ENCODE results near the gene TSEN54.

Gene TSEN54

GRCh38 chr17:75547091-75547490 lies 30.8 kb downstream of the TSEN54 start:
- DNase-seq = no peak

DNA sequence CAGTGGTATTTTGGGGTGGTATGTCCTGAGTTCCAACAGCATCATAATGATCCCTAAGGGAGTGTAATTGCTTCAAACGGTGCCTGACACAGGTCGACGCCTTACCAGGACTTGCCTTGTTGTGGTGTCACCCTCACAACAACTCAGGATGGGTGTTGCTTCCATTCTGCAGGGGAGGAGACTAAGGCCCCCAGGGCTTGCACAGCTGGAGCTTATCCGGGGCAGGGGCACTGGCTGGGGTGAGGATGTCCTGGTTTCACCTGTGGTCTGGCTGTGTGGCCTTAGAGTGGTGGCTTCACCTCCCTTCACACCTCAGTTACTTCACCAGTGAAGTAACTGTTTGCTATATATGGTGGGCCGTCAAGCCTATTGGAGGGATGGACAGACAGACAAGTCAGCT lies 32.5 kb downstream of the TSEN54 start:
- DNase-seq = no peak

DNA sequence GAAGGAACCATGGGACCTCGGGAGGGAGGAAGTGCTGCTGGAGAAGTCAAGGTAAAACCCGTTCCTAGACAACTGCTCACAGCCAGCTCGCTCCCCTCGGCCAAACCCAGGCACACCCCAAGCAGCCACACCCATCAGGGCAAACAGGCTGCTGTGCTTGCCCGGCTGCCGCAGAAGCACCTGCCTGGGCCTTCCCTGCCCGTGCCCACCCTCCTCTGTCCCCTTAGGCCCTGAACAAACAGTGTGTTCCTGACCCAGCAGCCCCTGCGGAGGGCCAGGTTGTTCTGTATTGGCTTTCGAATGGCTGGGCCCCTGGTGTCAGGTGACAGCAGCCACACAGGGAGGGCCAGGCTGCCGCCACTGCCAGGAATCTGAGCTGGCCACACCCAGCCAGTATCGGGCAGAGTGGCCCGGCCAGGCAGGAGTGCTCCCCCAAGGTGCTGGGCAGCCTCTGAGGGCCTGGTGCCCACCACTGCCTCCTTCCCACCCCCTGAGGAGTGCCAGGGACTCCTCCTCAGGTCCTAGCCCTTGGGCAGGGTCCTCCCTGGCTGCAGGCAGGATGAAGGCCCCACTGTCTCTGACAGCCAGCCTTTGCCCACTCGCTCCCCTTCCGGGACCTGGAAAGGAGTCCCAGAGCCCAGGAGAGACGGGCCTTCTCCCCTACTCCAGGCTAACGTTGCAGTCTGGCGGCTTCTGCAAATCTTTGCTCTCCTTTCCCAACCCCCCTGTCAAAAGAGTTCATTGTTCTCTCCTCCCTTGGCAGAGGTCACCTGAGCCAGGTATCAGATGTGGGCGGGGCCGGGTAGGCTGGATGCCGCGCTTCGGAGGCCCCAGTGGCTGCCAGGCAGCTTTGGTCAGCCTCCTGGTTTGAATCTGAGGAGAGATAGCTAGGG lies 33.2 kb downstream of the TSEN54 start:
- no peak for DNase-seq

DNA sequence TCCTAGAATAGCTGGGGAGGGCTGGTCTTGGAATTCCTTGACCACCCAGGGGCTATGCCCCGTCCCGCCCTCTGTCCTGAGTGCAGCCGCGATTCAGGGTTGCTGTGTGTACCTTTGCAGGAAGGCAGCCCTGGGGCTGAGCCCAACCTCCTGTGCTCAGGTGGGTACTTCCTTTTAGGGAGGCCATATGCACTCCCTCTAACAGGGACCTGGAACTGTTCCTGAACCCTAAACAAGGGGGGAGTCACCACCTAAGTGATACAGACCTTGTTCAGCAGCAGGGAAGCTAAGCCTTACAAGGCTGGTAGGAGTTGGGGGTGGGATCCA lies 33.8 kb downstream of the TSEN54 start:
- DNase-seq = no peak

- DNase-seq = no peak
Measured at GRCh38 chr17:75551266-75551665, 34.9 kb downstream of the TSEN54 start.

GRCh38 chr17:75552425-75553294 lies 36.3 kb downstream of the TSEN54 start:
- DNase-seq = no peak

DNA sequence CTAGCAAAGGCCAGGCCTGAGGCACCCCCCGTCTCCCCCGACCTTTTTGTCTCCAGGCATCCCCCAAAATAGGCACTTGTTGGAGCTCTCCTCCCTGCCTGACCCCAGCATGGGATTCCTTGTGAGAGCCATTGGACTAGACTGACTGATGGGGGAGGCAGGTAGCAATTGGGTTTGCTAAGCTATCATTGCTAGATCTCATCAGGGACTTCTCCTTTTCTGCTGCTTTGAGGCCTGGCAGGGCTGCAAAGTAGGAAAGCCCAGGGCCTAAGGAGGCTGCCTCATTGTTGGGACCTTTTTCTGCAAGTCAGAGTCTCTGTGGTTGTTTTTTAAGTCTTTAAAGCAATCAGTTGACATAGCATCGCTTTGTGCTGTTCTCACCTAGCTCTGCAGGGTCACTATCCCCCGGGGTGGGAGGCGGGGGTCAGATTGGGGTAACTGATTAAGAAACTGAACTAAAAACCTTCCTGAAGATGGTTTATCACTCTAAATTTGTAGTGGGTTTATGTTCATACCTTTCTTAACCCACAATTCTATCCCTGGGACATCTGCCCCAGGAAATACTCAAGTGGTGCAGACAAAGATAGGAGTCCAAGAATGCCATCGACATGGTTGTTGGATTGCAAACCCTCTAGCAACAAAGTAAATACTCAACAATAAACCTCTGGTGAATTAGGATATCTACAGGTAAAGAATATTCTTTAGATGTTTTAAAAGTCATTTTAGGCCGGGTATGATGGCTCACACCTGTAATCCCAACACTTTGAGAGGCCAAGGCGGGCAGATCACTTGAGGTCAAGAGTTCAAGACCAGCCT lies 37.2 kb downstream of the TSEN54 start:
- DNase-seq = no peak

GRCh38 chr17:75555679-75556153 lies 39.4 kb downstream of the TSEN54 start:
- DNase-seq = no peak

- DNase-seq = no peak
Measured at GRCh38 chr17:75557075-75557851, 40.9 kb downstream of the TSEN54 start.

DNA sequence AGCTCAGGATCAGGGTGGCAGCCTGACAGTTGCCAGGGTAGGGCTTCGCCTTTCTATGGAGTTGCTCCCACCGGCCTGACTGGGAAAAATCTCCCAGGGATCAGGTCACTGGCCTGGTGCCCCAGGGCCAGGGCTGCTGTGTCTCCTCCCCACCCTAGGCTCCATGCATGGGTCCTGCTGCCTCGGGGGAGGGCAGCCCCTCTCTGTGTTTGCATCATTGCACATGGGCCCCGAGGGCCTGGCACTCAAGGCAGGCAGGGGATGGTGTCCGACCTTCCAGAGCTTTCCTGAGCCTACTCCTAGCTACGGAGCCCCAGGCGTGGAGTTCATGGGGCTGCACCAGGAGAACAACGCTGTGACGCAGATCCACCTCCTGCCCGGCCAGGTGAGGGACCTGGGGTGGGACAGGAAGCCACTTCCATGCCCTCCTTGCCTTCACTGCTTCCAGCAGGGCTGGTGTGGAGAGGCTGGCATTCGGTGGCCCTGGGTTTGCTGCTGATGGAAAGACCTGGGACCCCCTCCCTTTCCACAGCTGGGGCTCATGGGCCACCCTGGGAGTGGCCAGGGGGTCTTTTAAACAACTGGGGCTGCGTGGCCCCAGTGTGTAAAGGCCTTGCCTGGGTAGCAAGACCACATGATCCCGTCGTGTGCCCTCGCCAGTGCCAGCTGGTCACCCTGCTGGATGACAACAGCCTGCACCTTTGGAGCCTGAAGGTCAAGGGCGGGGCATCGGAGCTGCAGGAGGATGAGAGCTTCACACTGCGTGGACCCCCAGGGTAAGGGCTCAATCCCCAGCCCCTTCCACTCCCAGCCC lies 41.7 kb downstream of the TSEN54 start:
- DNase-seq = no peak

DNA sequence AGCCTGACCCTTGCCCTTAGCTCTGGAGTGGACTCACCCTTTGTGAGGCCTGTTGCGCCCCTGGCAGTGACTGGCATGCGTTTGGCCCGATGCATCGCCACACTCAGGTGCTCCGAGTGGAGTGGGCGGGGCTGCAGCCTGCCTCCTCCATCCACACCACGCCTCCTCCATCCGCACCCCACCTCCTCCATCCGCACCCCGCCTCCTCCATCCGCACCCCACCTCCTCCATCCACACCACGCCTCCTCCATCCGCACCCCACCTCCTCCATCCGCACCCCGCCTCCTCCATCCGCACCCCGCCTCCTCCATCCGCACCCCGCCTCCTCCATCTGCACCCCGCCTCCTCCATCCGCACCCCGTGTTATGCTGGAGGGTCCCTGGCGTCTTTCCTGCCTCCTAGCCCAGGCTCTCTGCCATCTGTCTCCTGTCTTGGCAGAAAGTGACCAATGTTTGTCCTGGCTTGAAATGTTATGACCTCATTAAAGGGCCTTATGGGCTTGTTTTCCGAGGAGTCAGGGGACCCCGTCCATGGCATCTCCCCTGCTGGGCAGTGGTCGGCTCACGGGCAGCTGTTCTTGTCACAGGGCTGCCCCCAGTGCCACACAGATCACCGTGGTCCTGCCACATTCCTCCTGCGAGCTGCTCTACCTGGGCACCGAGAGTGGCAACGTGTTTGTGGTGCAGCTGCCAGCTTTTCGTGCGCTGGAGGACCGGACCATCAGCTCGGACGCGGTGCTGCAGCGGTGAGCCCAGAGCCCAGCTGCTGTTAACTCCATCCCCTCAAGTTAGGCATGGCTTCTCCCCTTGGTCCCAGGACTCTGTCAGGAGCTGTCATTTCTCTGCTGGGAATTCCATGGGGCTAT lies 42.6 kb downstream of the TSEN54 start:
- DNase-seq = no peak

GRCh38 chr17:75559958-75560533 lies 43.7 kb downstream of the TSEN54 start:
- DNase-seq = no peak

DNA sequence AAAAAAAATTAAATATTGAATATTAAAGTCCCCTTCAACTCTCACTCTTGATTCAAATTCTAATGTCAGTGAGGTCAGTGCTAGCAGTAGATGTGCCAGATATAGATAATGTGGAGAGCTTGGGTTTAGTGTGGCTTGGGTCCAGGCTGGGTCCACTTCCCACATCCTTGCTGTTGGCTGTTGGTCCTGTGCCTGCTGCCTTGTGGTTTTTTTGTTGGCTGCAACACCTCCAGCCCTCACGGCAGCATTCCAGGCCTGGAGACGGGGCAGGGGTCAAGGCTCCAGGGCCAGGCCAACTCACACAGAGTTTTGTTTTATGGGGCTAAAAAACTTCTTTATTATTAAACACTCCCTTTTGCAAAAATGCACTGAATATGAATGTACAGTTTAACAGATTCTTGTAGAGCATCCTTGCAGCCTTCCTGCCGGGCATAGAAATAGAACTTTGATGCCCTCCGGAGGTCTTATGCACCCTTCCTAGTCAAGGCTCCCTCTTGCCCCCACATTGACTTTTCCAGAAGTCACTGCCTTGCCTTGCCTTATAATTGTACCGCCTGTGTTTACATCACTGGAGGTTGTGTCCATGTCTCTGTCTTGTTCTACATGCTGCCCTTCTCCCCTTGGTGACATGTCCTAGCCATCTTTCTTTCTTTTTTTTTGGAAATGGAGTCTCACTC lies 45.7 kb downstream of the TSEN54 start:
- no peak for DNase-seq

- no peak for DNase-seq
Measured at GRCh38 chr17:75563063-75563758, 46.9 kb downstream of the TSEN54 start.

DNA sequence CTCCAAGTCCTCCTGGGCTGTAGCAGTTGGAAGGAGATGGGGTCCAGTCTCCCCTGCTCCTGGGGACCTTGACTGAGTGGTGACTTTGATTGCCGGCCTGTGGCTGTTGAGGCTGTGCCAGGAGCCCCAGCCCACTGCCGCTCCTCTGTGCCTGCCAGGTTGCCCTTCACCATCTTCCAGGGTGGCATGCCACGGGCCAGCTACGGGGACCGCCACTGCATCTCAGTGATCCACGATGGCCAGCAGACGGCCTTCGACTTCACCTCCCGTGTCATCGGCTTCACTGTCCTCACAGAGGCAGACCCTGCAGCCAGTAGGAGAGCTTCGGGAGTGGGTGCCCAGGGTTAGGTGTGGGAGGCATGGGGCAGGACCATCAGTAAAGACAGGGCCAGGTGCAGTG lies 47.9 kb downstream of the TSEN54 start:
- DNase-seq = no peak

DNA sequence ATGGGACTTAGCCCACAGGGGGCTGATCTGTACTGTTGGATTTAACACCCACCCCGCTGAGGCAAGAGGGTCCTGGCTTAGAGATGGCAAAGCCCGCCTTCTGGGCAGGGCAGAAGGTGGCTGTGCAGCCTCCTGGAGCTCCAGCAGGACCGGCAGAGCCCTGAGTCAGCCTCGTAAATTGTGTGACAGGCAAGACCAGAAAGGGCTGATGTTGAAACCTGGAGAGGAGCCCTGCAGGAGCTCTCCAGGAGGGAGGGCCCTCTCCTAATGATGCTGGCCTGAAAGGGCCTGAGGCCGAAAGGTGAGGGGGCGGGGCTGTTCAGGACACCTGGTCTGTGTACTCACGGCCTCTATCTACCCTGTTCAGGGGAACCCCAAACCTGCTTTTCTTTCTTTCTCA lies 48.7 kb downstream of the TSEN54 start:
- DNase-seq = no peak

GRCh38 chr17:75565618-75566017 lies 49.3 kb downstream of the TSEN54 start:
- DNase-seq = no peak

DNA sequence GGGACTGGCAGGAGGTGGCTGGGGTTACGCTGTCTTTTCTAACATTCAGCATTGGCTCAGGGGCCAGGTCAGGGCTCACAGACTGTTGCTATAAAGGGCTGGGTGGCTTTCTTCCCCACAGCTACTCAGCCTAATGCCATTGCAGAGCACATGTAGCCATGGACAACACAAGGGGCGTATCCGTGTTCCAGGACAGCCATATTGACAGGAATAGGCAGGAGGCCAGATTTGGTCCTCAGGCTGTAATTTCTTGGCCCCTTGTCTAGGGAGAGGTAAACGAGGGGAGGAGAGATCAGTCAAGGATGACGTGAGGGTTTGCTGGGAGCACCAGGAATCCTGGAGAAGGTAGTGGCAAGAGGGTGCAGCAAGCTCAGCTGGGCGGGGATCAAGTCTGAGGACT lies 50.1 kb downstream of the TSEN54 start:
- DNase-seq = no peak

DNA sequence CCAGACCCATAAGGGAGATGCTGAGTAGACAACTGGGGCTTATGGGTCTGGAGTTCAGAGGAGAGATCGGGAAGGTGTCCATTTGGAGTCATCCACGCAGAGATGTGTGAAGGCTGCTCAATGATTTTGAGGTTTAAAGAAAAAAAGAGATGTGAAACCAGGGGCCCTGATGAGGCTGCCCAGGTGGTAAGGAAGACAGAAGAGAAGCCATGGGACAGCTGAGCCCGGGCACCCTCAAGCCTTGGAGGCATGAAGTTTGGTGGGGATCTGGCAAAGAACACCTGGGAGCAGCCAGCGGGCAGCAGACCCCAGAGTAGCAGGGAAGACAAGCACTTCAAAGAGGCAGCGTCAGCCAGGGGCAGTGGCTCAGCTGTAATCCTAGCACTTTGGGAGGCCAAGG lies 50.5 kb downstream of the TSEN54 start:
- DNase-seq = no peak

All from activated effector memory CD4-positive, alpha-beta T cell treated with anti-CD3 and anti-CD28 coated beads, Interleukin-2, amount 50 U/mL, for 16 hours (primary cell).